Keratinocyte (primary cell): ENCODE results near the gene TMEM40. TPM values are rescaled to one million over a fixed set of nuclear protein-coding genes. Genes with fewer than 3 reads are reported as not detected.
"Not testable (repeated sequence)": the region's sequence is repeated elsewhere in the genome, so short reads cannot be mapped to it uniquely, and the experiment has no call there.

ENCODE experiments used
- DNase-seq: peaks from one replicate; pipeline ENCODE4 v3.0.0-alpha.2; 2011; ENCODE audit warnings: low read depth, missing footprints, low spot score
- FAIRE-seq: peaks from 2 replicates; lab custom pipeline; 2011; peaks lifted over from hg19 to GRCh38; lab: Jason Lieb, UNC
- H2AFZ ChIP-seq: 2 replicates; pipeline ENCODE4 v1.6.0; 2012; ENCODE audit warnings: low read length, control low read depth, inconsistent platforms; ENCODE audit not compliant: control insufficient read depth
- H3K27ac ChIP-seq: 2 replicates; pipeline ENCODE4 v1.5.1; 2011; ENCODE audit warnings: low read length; ENCODE audit not compliant: control insufficient read depth, insufficient read depth
- H3K27me3 ChIP-seq: 3 replicates; pipeline ENCODE4 v1.6.0; 2011; ENCODE audit warnings: low read length; ENCODE audit not compliant: control insufficient read depth, insufficient read depth; ENCODE audit errors: extremely low read depth
- H3K36me3 ChIP-seq, 2 experiments: 2 replicates in 1 of 2; 3 replicates in 1 of 2; pipeline ENCODE4 v1.5.1; 2011; ENCODE audit warnings: low read length in 2 of 2, mild to moderate bottlenecking in 1 of 2; ENCODE audit not compliant: control insufficient read depth in 2 of 2, insufficient read depth in 2 of 2; ENCODE audit errors: extremely low read depth in 1 of 2
- H3K4me1 ChIP-seq: 3 replicates; pipeline ENCODE4 v1.5.1; 2011; ENCODE audit warnings: low read length; ENCODE audit not compliant: control insufficient read depth, insufficient read depth; ENCODE audit errors: extremely low read depth
- H3K4me2 ChIP-seq: 3 replicates; pipeline ENCODE4 v1.6.0; 2011; ENCODE audit warnings: low read depth, low read length; ENCODE audit not compliant: control insufficient read depth, insufficient read depth; ENCODE audit errors: extremely low read depth
- H3K4me3 ChIP-seq, 3 experiments: fragments of 200-600 bp in 1 of 3; sonication (generic) in 1 of 3; 2 replicates in 2 of 3; 3 replicates in 1 of 3; pipeline ENCODE4 v1.5.1; 2011 to 2016; ENCODE audit warnings: low read length in 3 of 3, mild to moderate bottlenecking in 3 of 3, control low read depth in 2 of 3, inconsistent platforms in 1 of 3, low read depth in 1 of 3, mixed read lengths in 1 of 3, mixed run types in 1 of 3, moderate library complexity in 1 of 3; ENCODE audit not compliant: control insufficient read depth in 2 of 3, insufficient read depth in 2 of 3; ENCODE audit errors: extremely low read depth in 1 of 3
- H3K79me2 ChIP-seq: 2 replicates; pipeline ENCODE4 v1.6.0; 2012; ENCODE audit warnings: low read length; ENCODE audit not compliant: control insufficient read depth, insufficient read depth
- H3K9ac ChIP-seq: 3 replicates; pipeline ENCODE4 v1.6.0; 2011; ENCODE audit warnings: low read length; ENCODE audit not compliant: control insufficient read depth, insufficient read depth; ENCODE audit errors: extremely low read depth
- H3K9me1 ChIP-seq: 3 replicates; pipeline ENCODE4 v1.6.0; 2011; ENCODE audit warnings: low read length; ENCODE audit not compliant: control insufficient read depth, insufficient read depth; ENCODE audit errors: extremely low read depth
- H3K9me3 ChIP-seq: 2 replicates; pipeline ENCODE4 v1.5.1; 2012; ENCODE audit warnings: low read depth, low read length; ENCODE audit not compliant: control insufficient read depth
- H4K20me1 ChIP-seq: 3 replicates; pipeline ENCODE4 v1.6.0; 2011; ENCODE audit warnings: low read length; ENCODE audit not compliant: control insufficient read depth, insufficient read depth; ENCODE audit errors: extremely low read depth
- CTCF ChIP-seq, 3 experiments: IDR thresholded peaks in 1 of 3; conservative IDR thresholded peaks in 1 of 3; optimal IDR thresholded peaks in 1 of 3; 2 replicates in 2 of 3; 3 replicates in 1 of 3; pipeline versions ENCODE3 to v1.5.1; 2011; ENCODE audit warnings: low read length in 3 of 3, mild to moderate bottlenecking in 3 of 3, moderate library complexity in 2 of 3, control low read depth in 1 of 3, inconsistent platforms in 1 of 3; ENCODE audit not compliant: insufficient read depth in 2 of 3; ENCODE audit errors: extremely low read depth in 1 of 3
- EZH2 ChIP-seq: IDR thresholded peaks from one replicate; pipeline ENCODE4 v1.6.1; 2012; ENCODE audit warnings: inconsistent platforms, mild to moderate bottlenecking, low read length, moderate library complexity
- dilution Hi-C: fragments of 300-500 bp; cut with MboI; formaldehyde crosslinking; loops from one replicate; pipeline ENCODE4 v1.7.0; 2020; ENCODE audit warnings: low sequenced_read_pairs; ENCODE audit not compliant: extremely low pct_ligation_motif_present
- polyA plus RNA-seq, 5 experiments: library from polyadenylated mRNA; depleted of rRNA in 3 of 5; stranded (reverse) in 3 of 5; stranded (forward) in 1 of 5; unstranded in 1 of 5; fragments of >200 nt; gene quantifications; 1 replicate in 1 of 5; 2 replicates in 3 of 5; 3 replicates in 1 of 5; pipeline versions ENCODE4 v1.2.1 to v1.2.3, GENCODE V29; 2011 to 2012; ENCODE audit warnings: missing spikeins in 2 of 5, low read depth in 1 of 5, low replicate concordance in 1 of 5

The TMEM40 gene
- polyA plus RNA-seq, 1 donor (not counting 4 experiments of a cell fraction or from before 2014, with no cell fraction given) = 311 TPM

GRCh38 chr3:12793701-12794100 is 34.6 kb upstream of the TMEM40 start:
- Histone ChIP-seq H3K9me1 (no peaks in the 10 kb centered on the region), H3K9ac (no peak overlapping the region), H3K27me3 (peaks cover 14% of the 10 kb centered on the region), H3K4me1 (no peaks in the 10 kb centered on the region), H3K9me3 (no peaks in the 10 kb centered on the region), H3K79me2 (no peaks in the 10 kb centered on the region), H2AFZ (no peak overlapping the region), H3K27ac (no peak overlapping the region), H4K20me1 (no peaks in the 10 kb centered on the region), H3K4me2 (no peak overlapping the region), H3K36me3 (no peaks in the 10 kb centered on the region), H3K4me3 (no peak overlapping the region)
- DNase-seq (no peak), FAIRE-seq (no peak)
- TF ChIP-seq CTCF (optimal IDR thresholded peaks at IDR 0.05 in 1 of 3, IDR thresholded peaks at IDR 0.05 in 1 of 3, conservative IDR thresholded peaks at IDR 0.05 in 1 of 3; ENCODE audit: extremely low read depth in 1 of 3, insufficient read depth in 2 of 3, low read length in 3 of 3) = no peak
- TF ChIP-seq EZH2 = no peak
- dilution Hi-C loops = no loop called here

- Histone ChIP-seq H3K4me1 (no peaks in the 10 kb centered on the region), H2AFZ (no peak overlapping the region), H3K9ac (no peak overlapping the region), H3K27me3 (peaks cover 5% of the 10 kb centered on the region), H3K9me1 (no peaks in the 10 kb centered on the region), H3K36me3 (no peaks in the 10 kb centered on the region), H3K4me3 (no peak overlapping the region), H3K27ac (no peak overlapping the region), H3K9me3 (no peaks in the 10 kb centered on the region), H3K79me2 (no peaks in the 10 kb centered on the region), H4K20me1 (no peaks in the 10 kb centered on the region), H3K4me2 (no peak overlapping the region)
- FAIRE-seq (no peak), DNase-seq (no peak)
- TF ChIP-seq EZH2 = no peak
- no peak for TF ChIP-seq CTCF (optimal IDR thresholded peaks at IDR 0.05 in 1 of 3, IDR thresholded peaks at IDR 0.05 in 1 of 3, conservative IDR thresholded peaks at IDR 0.05 in 1 of 3; ENCODE audit: extremely low read depth in 1 of 3, insufficient read depth in 2 of 3, low read length in 3 of 3)
- dilution Hi-C loops = no loop called here
Observed at GRCh38 chr3:12791430-12791829, 32.4 kb upstream of the TMEM40 start.

GRCh38 chr3:12787967-12788690 is 29.1 kb upstream of the TMEM40 start:
- H3K4me1 ChIP-seq, FAIRE-seq, H3K27me3 ChIP-seq, H3K4me2 ChIP-seq, H3K9me1 ChIP-seq, H3K27ac ChIP-seq, H3K4me3 ChIP-seq, H3K79me2 ChIP-seq, DNase-seq, dilution Hi-C loops, H3K9ac ChIP-seq, H4K20me1 ChIP-seq, H3K36me3 ChIP-seq, H2AFZ ChIP-seq, H3K9me3 ChIP-seq: not testable (repeated sequence)
